ENCODE measurements around the gene ABCB8. TPM values are rescaled to one million over a fixed set of nuclear protein-coding genes. Genes with fewer than 3 reads are reported as not detected.

The ABCB8 gene
- total and polyA plus RNA-seq, 2 donors (not counting 3 experiments of a cell fraction or from before 2014, with no cell fraction given), result 38.0 to 46.3 TPM

DNA sequence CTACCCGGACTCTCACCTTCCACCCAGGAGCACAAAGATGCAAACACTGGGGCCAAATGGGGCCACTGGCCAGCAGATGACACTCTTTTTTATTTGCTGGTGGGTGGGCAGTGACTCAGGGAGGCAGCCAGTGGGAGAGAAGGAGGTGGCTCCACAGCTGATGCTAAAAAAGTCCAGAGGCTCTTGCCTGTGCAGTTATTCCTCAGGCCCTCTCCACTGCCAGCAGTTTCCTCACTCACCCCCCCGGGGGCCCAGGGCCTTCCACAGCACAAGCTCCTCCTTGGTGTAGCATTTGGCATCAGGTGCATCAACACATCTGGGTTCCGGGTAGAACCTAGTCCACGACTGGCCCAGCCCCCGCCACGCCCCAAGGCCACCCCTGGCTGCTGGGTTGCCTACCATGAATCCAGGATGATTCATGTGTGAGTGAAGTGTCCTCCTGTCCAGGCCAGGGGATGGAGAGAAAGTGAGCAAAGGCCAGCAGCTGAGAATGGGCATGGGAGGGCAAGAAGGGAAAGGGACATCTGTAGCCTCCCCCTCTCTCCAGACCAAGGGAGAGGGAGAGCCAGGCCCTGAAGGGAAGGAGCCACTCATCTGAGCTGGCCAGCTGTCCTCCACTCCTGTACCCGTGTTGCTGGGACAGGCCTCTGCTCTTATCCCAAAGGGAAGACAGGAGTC lies 48.4 kb upstream of the ABCB8 start:
- H3K79me2 ChIP-seq (ENCODE audit: control insufficient read depth, insufficient read depth, low read length), result no peaks in the 10 kb centered on the region
- intact Hi-C loops (cut with micrococcal nuclease) (loop anchor here (10.0 kb wide), 1 partner anchor 415 kb away; the partner anchor contains the start of gene GIMAP4), dilution Hi-C loops (cut with MboI; ENCODE audit: extremely low pct_ligation_motif_present, low sequenced_read_pairs) (no loop called here)
- no peak overlapping the region for H3K27ac ChIP-seq (ENCODE audit: insufficient read depth, low read depth, low read length)
- FAIRE-seq (no peak), DNase-seq (ENCODE audit: low read depth, low spot score) (no peak)
- peaks cover 42 to 53% of the 10 kb centered on the region in 2 experiments for H3K27me3 ChIP-seq (ENCODE audit: control insufficient read depth in 2 of 2, insufficient read depth in 2 of 2, low read length in 2 of 2)
- no peaks in the 10 kb centered on the region for H4K20me1 ChIP-seq (replicated peaks; ENCODE audit: control insufficient read depth, extremely low read depth, insufficient read depth, low read length)
- ChIA-PET POLR2A (no interaction called here), CTCF (interaction anchor here (0.7 to 2.8 kb wide), 10 partner anchors 9 to 264 kb away, joined by 3 to 19 read pairs (median 4); no protein-coding TSS in a partner anchor)
- no peak overlapping the region for H3K4me2 ChIP-seq (ENCODE audit: insufficient read depth, low read length)
- no peaks in the 10 kb centered on the region for H3K9me3 ChIP-seq (replicated peaks; ENCODE audit: control insufficient read depth, insufficient read depth, low read length)
- no peaks in the 10 kb centered on the region for H3K36me3 ChIP-seq (ENCODE audit: control insufficient read depth in 2 of 2, extremely low read depth in 1 of 2, insufficient read depth in 2 of 2, low read length in 2 of 2)
- peaks cover 6% of the 10 kb centered on the region for H3K4me1 ChIP-seq (ENCODE audit: control insufficient read depth, extremely low read depth, insufficient read depth, low read length)
- TF ChIP-seq FOS (IDR thresholded peaks at IDR 0.05; ENCODE audit: borderline replicate concordance, insufficient read depth, low read length), result no peak
- no peak for TF ChIP-seq EZH2 (IDR thresholded peaks at IDR 0.05; ENCODE audit: borderline replicate concordance, low read depth, low read length, severe bottlenecking)
- no peak for TF ChIP-seq JUN (IDR thresholded peaks at IDR 0.05; ENCODE audit: borderline replicate concordance, insufficient read depth, insufficient read length, low read depth)
- no peak for TF ChIP-seq POLR2AphosphoS5 (IDR thresholded peaks at IDR 0.05; ENCODE audit: insufficient read depth, low read depth, low read length)
- TF ChIP-seq, protein P1, sequence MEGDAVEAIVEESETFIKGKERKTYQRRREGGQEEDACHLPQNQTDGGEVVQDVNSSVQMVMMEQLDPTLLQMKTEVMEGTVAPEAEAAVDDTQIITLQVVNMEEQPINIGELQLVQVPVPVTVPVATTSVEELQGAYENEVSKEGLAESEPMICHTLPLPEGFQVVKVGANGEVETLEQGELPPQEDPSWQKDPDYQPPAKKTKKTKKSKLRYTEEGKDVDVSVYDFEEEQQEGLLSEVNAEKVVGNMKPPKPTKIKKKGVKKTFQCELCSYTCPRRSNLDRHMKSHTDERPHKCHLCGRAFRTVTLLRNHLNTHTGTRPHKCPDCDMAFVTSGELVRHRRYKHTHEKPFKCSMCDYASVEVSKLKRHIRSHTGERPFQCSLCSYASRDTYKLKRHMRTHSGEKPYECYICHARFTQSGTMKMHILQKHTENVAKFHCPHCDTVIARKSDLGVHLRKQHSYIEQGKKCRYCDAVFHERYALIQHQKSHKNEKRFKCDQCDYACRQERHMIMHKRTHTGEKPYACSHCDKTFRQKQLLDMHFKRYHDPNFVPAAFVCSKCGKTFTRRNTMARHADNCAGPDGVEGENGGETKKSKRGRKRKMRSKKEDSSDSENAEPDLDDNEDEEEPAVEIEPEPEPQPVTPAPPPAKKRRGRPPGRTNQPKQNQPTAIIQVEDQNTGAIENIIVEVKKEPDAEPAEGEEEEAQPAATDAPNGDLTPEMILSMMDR (IDR thresholded peaks at IDR 0.05; ENCODE audit: extremely low read depth in 1 of 2, insufficient read depth in 1 of 2, low read depth in 1 of 2, low read length in 2 of 2), result no peak
- TF ChIP-seq MYC (IDR thresholded peaks at IDR 0.05; ENCODE audit: low read depth, low read length), result no peak
- no peak for TF ChIP-seq POLR2A (IDR thresholded peaks at IDR 0.05; ENCODE audit: low read depth, low read length)
- TF ChIP-seq GATA2 (IDR thresholded peaks at IDR 0.05; ENCODE audit: insufficient read depth, insufficient read length, low read depth, low read length), result no peak
- TF ChIP-seq, protein P2, sequence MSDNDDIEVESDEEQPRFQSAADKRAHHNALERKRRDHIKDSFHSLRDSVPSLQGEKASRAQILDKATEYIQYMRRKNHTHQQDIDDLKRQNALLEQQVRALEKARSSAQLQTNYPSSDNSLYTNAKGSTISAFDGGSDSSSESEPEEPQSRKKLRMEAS (IDR thresholded peaks at IDR 0.05; ENCODE audit: insufficient read depth, insufficient read length), result no peak
- no peak overlapping the region for H2AFZ ChIP-seq (ENCODE audit: low read depth, low read length)
- no peaks in the 10 kb centered on the region for H3K9me1 ChIP-seq (replicated peaks; ENCODE audit: control insufficient read depth, extremely low read depth, insufficient read depth, low read length)
- H3K9ac ChIP-seq (replicated peaks; ENCODE audit: extremely low read depth, insufficient read depth, low read length), result no peak overlapping the region
- no TSS peak for BruUV-seq (replicated peaks)
- H3K4me3 ChIP-seq (replicated peaks in 1 of 3; ENCODE audit: insufficient read depth in 1 of 3, low read depth in 1 of 3, low read length in 3 of 3), result no peak overlapping the region

Data from endothelial cell of umbilical vein (primary cell).